ENCODE data around the gene ADORA1.

- TF ChIP-seq KLF6 (CRISPR knock-in tag; IDR thresholded peaks at IDR 0.05) (no peak), TAF1 (CRISPR knock-in tag; IDR thresholded peaks at IDR 0.05) (no peak), TARDBP (CRISPR knock-in tag; IDR thresholded peaks at IDR 0.05) (no peak), SMC3 (IDR thresholded peaks at IDR 0.05; ENCODE audit: low read length) (no peak), CREB3 (CRISPR knock-in tag; IDR thresholded peaks at IDR 0.05) (no peak), POGZ (CRISPR knock-in tag; IDR thresholded peaks at IDR 0.05) (no peak), ZBTB33 (CRISPR knock-in tag; IDR thresholded peaks at IDR 0.05) (no peak), ZNF512 (CRISPR knock-in tag; IDR thresholded peaks at IDR 0.05) (no peak), ZNF724P (CRISPR knock-in tag; IDR thresholded peaks at IDR 0.05; ENCODE audit: borderline replicate concordance) (no peak), KMT2B (CRISPR knock-in tag; IDR thresholded peaks at IDR 0.05) (no peak), ZNF672 (CRISPR knock-in tag; IDR thresholded peaks at IDR 0.05) (no peak), POLR2A (IDR thresholded peaks at IDR 0.05; ENCODE audit: insufficient read depth in 1 of 2, low read depth in 2 of 2, low read length in 2 of 2) (no peak)
- TF ChIP-seq, protein P1, sequence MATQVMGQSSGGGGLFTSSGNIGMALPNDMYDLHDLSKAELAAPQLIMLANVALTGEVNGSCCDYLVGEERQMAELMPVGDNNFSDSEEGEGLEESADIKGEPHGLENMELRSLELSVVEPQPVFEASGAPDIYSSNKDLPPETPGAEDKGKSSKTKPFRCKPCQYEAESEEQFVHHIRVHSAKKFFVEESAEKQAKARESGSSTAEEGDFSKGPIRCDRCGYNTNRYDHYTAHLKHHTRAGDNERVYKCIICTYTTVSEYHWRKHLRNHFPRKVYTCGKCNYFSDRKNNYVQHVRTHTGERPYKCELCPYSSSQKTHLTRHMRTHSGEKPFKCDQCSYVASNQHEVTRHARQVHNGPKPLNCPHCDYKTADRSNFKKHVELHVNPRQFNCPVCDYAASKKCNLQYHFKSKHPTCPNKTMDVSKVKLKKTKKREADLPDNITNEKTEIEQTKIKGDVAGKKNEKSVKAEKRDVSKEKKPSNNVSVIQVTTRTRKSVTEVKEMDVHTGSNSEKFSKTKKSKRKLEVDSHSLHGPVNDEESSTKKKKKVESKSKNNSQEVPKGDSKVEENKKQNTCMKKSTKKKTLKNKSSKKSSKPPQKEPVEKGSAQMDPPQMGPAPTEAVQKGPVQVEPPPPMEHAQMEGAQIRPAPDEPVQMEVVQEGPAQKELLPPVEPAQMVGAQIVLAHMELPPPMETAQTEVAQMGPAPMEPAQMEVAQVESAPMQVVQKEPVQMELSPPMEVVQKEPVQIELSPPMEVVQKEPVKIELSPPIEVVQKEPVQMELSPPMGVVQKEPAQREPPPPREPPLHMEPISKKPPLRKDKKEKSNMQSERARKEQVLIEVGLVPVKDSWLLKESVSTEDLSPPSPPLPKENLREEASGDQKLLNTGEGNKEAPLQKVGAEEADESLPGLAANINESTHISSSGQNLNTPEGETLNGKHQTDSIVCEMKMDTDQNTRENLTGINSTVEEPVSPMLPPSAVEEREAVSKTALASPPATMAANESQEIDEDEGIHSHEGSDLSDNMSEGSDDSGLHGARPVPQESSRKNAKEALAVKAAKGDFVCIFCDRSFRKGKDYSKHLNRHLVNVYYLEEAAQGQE (IDR thresholded peaks at IDR 0.05; ENCODE audit: borderline replicate concordance in 1 of 2, low read depth in 1 of 2, low read length in 2 of 2): no peak
- TF ChIP-seq, protein P2, sequence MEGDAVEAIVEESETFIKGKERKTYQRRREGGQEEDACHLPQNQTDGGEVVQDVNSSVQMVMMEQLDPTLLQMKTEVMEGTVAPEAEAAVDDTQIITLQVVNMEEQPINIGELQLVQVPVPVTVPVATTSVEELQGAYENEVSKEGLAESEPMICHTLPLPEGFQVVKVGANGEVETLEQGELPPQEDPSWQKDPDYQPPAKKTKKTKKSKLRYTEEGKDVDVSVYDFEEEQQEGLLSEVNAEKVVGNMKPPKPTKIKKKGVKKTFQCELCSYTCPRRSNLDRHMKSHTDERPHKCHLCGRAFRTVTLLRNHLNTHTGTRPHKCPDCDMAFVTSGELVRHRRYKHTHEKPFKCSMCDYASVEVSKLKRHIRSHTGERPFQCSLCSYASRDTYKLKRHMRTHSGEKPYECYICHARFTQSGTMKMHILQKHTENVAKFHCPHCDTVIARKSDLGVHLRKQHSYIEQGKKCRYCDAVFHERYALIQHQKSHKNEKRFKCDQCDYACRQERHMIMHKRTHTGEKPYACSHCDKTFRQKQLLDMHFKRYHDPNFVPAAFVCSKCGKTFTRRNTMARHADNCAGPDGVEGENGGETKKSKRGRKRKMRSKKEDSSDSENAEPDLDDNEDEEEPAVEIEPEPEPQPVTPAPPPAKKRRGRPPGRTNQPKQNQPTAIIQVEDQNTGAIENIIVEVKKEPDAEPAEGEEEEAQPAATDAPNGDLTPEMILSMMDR (CRISPR knock-in tag; IDR thresholded peaks at IDR 0.05): no peak
These were observed 38.4 kb upstream of the ADORA1 start for GRCh38 chr1:203089001-203089650.

Data from HepG2 (cell line).